HG03469 (cell line): Measurements from ENCODE around the gene PFDN2.

ENCODE experiments used
- ATAC-seq: cut with Tn5 transposase; IDR thresholded peaks from one replicate; pipeline ENCODE4 v1.9.1; 2021; ENCODE audit warnings: mild to moderate bottlenecking, moderate library complexity, moderate number of reproducible peaks; ENCODE audit not compliant: unreplicated experiment

PFDN2 gene

GRCh38 chr1:161117759-161118581, at the start of gene PFDN2, which contains the start of gene NIT1:
Gene PFDN2, minus strand, starts transcription at chr1:161118037. Its CDS starts 11 bp downstream, at chr1:161118026.
Gene NIT1, plus strand, starts transcription at chr1:161118105. Its CDS starts 72 bp downstream, at chr1:161118177.
- peak; percentile 53 for ATAC-seq

- ATAC-seq: no peak
Measured at GRCh38 chr1:161166669-161167548, 49.1 kb upstream of the PFDN2 start.

GRCh38 chr1:161165742-161166668, 48.2 kb upstream of the PFDN2 start, which contains the start of gene PPOX:
Gene PPOX, plus strand, starts transcription at chr1:161166426. Its CDS starts 422 bp downstream, at chr1:161166848.
- peak; percentile 88 for ATAC-seq

- ATAC-seq: no peak
Measured at GRCh38 chr1:161164901-161165610, 47.2 kb upstream of the PFDN2 start.

GRCh38 chr1:161163793-161164192, 46.0 kb upstream of the PFDN2 start:
- ATAC-seq: no peak

DNA sequence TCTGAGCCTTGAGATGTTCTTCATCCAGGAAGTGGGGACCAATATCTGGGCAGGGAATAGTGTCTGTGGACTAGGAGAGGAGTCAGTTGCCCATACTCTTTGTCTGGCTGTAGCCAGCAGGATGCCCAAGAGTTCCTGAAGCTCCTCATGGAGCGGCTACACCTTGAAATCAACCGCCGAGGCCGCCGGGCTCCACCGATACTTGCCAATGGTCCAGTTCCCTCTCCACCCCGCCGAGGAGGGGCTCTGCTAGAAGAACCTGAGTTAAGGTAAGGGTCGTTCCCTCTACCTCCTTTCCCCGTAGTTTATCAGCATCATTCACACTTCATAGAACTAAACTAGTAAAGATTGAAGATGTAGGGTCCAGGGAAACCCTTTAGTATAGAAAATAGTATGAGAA, 45.0 kb upstream of the PFDN2 start:
- no peak for ATAC-seq

DNA sequence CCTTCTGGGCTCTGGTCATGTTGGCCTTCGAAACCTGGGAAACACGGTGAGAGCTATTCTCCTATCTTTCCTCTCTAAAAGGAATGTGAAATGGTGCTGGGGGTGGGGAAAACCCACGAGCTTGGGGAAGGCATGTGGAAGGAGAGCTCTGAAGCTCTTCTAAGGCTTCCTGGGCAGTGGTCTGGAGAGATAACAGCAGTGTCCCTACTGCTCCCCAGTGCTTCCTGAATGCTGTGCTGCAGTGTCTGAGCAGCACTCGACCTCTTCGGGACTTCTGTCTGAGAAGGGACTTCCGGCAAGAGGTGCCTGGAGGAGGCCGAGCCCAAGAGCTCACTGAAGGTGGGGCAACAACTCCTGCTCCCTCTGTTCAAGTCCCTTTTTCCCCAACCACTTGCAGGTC, 44.2 kb upstream of the PFDN2 start:
- ATAC-seq: no peak

DNA sequence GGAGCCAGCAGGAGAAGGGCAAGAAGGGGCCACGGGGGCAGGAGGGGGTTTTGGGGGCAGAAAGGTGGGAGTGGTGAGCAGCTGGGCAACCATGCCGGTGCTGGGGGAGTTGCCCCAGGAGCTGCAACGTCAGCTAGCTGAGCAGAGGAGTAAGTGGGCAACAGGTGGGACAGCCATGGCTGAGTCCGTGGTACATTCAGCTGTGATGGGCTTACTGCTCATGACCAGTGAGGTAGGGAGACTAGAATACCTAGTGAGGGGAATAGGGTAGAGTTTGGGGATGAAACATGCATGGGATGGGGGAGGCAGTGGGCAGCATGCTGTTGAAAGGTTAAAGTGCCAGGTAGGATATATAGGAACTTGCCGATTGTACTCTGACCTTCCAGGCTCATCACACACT, 43.8 kb upstream of the PFDN2 start:
- ATAC-seq: no peak

GRCh38 chr1:161160671-161161145, 42.9 kb upstream of the PFDN2 start:
- ATAC-seq: no peak

DNA sequence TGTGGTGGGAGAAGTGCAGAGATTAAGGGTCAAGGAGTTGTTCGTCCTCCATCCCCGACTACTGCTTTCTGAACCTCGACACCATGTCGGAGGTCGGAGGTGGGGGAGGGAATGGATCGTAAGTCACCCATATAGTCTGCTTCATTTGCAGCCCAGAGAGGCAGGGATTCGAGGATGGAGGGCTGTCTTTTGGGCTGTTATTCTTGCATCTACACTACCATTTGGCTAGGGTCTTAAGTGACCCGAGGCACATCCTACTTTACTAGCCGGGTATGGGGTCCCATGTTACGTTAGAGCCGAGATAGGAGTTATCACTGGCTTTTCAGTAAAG, 42.0 kb upstream of the PFDN2 start:
- no peak for ATAC-seq

- ATAC-seq: peak; percentile 64
Measured at GRCh38 chr1:161159087-161159912, 41.5 kb upstream of the PFDN2 start, which contains the start of gene USP21. Gene USP21, plus strand, starts transcription at chr1:161159500. Its CDS starts 1,141 bp downstream, at chr1:161160641.

DNA sequence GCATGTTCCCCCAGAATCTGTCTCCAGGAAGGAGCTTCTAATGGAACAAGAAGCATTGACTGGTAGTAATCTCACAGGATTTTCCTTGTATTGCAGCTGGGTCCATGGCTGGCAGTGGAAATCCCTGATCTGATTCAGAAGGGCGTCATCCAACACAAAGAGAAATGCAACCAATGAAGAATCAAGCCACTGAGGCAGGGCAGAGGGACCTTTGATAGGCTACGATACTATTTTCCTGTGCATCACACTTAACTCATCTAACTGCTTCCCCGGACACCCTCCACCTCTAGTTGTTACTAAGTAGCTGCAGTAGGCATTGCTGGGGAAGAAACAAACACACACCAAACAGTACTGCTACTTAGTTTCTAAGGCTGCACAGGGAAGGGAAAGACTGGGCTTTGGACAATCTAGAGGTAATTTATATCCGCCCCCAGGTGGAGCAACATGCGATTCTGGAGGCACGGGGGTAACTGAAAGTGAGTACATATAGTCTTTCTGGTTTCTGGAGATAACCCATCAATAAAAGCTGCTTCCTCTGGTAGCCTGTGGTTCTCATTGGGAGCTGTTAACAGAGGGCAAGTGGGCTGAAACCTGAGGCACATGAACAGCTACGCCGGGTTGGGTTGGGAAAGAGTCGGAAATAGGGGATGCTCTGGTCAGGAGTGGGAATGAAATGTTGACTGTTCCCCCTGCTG, 40.6 kb upstream of the PFDN2 start:
- ATAC-seq: no peak

DNA sequence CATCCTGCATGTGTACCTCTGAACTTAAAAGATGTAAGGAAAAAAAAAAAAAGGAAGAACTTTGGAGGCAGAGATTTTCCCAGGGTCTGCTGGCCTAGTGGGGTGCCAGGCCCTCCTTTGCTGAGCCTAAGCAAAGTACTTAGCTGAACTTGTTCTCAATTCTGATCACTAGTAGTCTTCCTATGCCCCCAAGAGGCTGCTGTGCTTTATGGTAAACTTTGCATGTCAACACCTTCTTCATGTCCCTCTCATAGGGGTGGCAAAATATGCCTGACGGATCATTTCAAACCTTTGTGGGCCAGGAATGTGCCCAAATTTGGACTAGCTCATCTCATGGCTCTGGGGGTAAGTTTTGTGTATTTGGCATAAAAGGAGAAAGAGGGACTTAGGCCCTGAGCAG, 40.0 kb upstream of the PFDN2 start:
- no peak for ATAC-seq

- peak; percentile 70 for ATAC-seq
Measured at GRCh38 chr1:161153682-161154337, 36.0 kb upstream of the PFDN2 start, which contains the start of gene UFC1. Gene UFC1, plus strand, starts transcription at chr1:161153978. Its CDS starts 20 bp downstream, at chr1:161153998.

DNA sequence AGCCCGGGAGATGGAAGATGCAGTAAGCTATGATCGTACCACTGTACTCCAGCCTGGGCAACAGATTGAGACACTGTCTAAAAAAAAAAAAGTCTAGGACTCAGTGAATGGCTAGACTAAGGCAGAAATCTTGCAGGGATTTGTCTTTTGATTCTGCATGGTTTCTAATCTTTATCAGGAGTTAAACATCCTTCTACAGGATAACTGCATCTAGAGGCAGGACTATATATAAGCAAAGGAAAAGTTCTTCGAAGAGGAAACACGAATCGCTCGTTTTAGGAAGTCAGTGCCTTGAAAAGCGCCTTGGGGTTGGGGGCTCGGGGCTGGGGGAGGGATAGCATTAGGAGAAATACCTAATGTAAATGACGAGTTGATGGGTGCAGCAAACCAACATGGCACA, 35.3 kb upstream of the PFDN2 start:
- ATAC-seq: no peak

DNA sequence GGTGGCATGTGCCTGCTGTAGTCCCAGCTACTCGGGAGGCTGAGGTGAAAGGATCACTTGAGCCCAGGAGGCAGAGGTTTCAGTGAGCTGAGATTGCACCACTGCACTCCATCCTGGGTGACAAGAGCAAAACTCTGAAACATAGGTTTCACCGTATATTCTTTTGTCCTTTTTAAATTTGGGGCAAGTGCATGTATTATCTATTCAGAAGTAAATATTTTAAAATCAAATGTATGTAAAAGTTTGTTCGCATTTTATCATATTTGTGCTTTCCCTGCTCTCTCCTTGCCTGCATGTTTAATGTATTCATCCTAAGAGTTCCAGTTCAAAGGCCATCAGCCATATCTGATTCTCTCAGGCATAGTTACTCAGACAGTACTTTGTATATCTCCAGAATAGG, 28.0 kb upstream of the PFDN2 start:
- no peak for ATAC-seq

DNA sequence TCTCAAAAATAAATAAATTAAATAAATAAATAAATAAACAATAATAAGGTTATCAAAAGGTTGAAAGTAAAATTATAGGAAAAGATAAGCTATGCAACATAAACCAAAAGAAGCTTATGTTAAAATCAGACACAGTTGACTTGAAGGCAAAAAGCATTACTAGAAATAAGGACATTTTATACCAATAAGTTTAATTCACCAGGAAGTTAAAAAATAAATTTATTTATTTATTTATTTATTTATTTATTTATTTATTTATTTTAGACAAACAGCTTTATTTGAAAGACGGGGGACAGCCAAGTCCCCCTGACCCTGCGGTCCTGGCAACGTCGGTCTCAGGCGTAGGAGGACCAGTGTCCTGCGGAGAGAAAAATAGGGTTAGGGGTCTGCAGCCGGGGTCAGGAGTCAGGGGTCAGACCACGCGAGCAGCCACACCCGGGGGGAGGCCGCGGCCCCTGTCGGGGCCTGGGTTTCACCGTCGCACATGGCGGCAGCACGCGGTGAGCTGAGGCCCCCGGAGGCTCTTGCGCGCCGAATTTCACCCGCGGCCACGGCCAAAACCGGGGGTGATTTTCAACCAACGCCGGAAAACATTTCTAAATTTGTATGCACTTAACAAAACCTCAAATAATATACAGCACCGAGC, 23.0 kb upstream of the PFDN2 start:
- ATAC-seq: no peak
